ENCODE results near the gene TENM3.
"Not testable (repeated sequence)": the region's sequence is repeated elsewhere in the genome, so short reads cannot be mapped to it uniquely, and the experiment has no call there.

TENM3 gene

GRCh38 chr4:182228991-182229577, 14.1 kb upstream of the TENM3 start:
- DNase-seq, result no peak

- no peak for DNase-seq
Observed at GRCh38 chr4:182230256-182230655, 12.9 kb upstream of the TENM3 start.

GRCh38 chr4:182231080-182231479, 12.1 kb upstream of the TENM3 start:
- DNase-seq, result no peak

GRCh38 chr4:182231496-182231895, 11.7 kb upstream of the TENM3 start:
- DNase-seq, result no peak

- DNase-seq, result no peak
Observed at GRCh38 chr4:182233310-182234090, 9.7 kb upstream of the TENM3 start.

- no peak for DNase-seq
Observed at GRCh38 chr4:182235021-182235795, 8.0 kb upstream of the TENM3 start.

- no peak for DNase-seq
Observed at GRCh38 chr4:182236186-182236585, 7.0 kb upstream of the TENM3 start.

GRCh38 chr4:182237010-182237409, 6.2 kb upstream of the TENM3 start:
- DNase-seq, result not testable (repeated sequence)

GRCh38 chr4:182238355-182238931, 4.8 kb upstream of the TENM3 start:
- no peak for DNase-seq

GRCh38 chr4:182240161-182241130, 2.8 kb upstream of the TENM3 start:
- no peak for DNase-seq

GRCh38 chr4:182242260-182242659, 942 bp upstream of the TENM3 start:
- DNase-seq, result not testable (repeated sequence)

GRCh38 chr4:182242787-182243186, 415 bp upstream of the TENM3 start:
- no peak for DNase-seq

GRCh38 chr4:182245041-182245440, 1.8 kb downstream of the TENM3 start:
- DNase-seq, result no peak

- no peak for DNase-seq
Observed at GRCh38 chr4:182245541-182246215, 2.5 kb downstream of the TENM3 start.

- no peak for DNase-seq
Observed at GRCh38 chr4:182246401-182247205, 3.4 kb downstream of the TENM3 start.

- DNase-seq, result no peak
Observed at GRCh38 chr4:182248295-182248694, 5.1 kb downstream of the TENM3 start.

- no peak for DNase-seq
Observed at GRCh38 chr4:182250446-182250845, 7.2 kb downstream of the TENM3 start.

- DNase-seq, result no peak
Observed at GRCh38 chr4:182251116-182251515, 7.9 kb downstream of the TENM3 start.

GRCh38 chr4:182252220-182252619, 9.0 kb downstream of the TENM3 start:
- DNase-seq, result no peak

- DNase-seq, result no peak
Observed at GRCh38 chr4:182254026-182254780, 11.0 kb downstream of the TENM3 start.

All from activated CD4-positive, alpha-beta T cell treated with anti-CD3 and anti-CD28 coated beads for 4 hours (primary cell).